Neural cell (in vitro differentiated cells): ENCODE measurements around the gene EZR. TPM values are rescaled to one million over a fixed set of nuclear protein-coding genes. Genes with fewer than 3 reads are reported as not detected.

ENCODE experiments used
- H2AFZ ChIP-seq: fragments of 200-600, 300-800 bp; sonication (generic), shearing (Covaris generic); 2 replicates; pipeline ENCODE4 v1.6.0; 2014; ENCODE audit warnings: low read depth, mild to moderate bottlenecking, antibody characterized with exemption, low read length, moderate library complexity
- H3F3A ChIP-seq: fragments of 200-600 bp; shearing (Covaris generic); 2 replicates; pipeline ENCODE4 v1.6.1; 2016; ENCODE audit warnings: mild to moderate bottlenecking, moderate library complexity, mixed read lengths, antibody characterized with exemption, low read length; ENCODE audit not compliant: insufficient read depth, poor library complexity, severe bottlenecking
- H3K27ac ChIP-seq: fragments of 200-600, 300-800 bp; sonication (generic), shearing (Covaris generic); 2 replicates; pipeline ENCODE4 v1.5.1; 2014; ENCODE audit warnings: mild to moderate bottlenecking, low read length, moderate library complexity
- H3K27me3 ChIP-seq: fragments of 300-800, 200-600 bp; sonication (generic), shearing (Covaris generic); 2 replicates; pipeline ENCODE4 v1.6.0; 2014; ENCODE audit warnings: mild to moderate bottlenecking, low read depth, low read length, moderate library complexity; ENCODE audit not compliant: insufficient read depth
- H3K36me3 ChIP-seq: fragments of 300-800, 200-600 bp; sonication (generic), shearing (Covaris generic); 2 replicates; pipeline ENCODE4 v1.5.1; 2014; ENCODE audit warnings: mild to moderate bottlenecking, antibody characterized with exemption, low read length, moderate library complexity; ENCODE audit not compliant: insufficient read depth
- H3K4me2 ChIP-seq: fragments of 300-800, 200-600 bp; sonication (generic), shearing (Covaris generic); 2 replicates; pipeline ENCODE4 v1.6.0; 2014; ENCODE audit warnings: mild to moderate bottlenecking, low read length
- H3K4me3 ChIP-seq: fragments of 300-800, 200-600 bp; sonication (generic), shearing (Covaris generic); 2 replicates; pipeline ENCODE4 v1.5.1; 2014; ENCODE audit warnings: mild to moderate bottlenecking, low read length, moderate library complexity
- H3K79me2 ChIP-seq: fragments of 200-600 bp; shearing (Covaris generic); replicated peaks from 2 replicates; pipeline ENCODE4 v1.6.0; 2014; ENCODE audit warnings: mild to moderate bottlenecking, low read length, moderate library complexity; ENCODE audit not compliant: insufficient read depth
- H3K9ac ChIP-seq: fragments of 300-800, 200-600 bp; sonication (generic), shearing (Covaris generic); 2 replicates; pipeline ENCODE4 v1.6.1; 2016; ENCODE audit warnings: mild to moderate bottlenecking, low read length, mixed read lengths
- H3K9me2 ChIP-seq: fragments of 200-600 bp; shearing (Covaris generic); 2 replicates; pipeline ENCODE4 v1.6.1; 2016; ENCODE audit warnings: mild to moderate bottlenecking, low read length, mixed read lengths; ENCODE audit not compliant: insufficient read depth
- H3K9me3 ChIP-seq: fragments of 200-600, 300-800 bp; sonication (generic), shearing (Covaris generic); 2 replicates; pipeline ENCODE4 v1.6.1; 2016; ENCODE audit warnings: mild to moderate bottlenecking, mixed run types, low read length, moderate library complexity, mixed read lengths
- H4K20me1 ChIP-seq: fragments of 200-600 bp; shearing (Covaris generic); 2 replicates; pipeline ENCODE4 v1.6.1; 2016; ENCODE audit warnings: mild to moderate bottlenecking, mixed run types; ENCODE audit not compliant: insufficient read depth
- CTCF ChIP-seq: fragments of 450-650 bp; IDR thresholded peaks from 2 replicates; pipeline ENCODE4 v1.5.1; 2014; ENCODE audit warnings: antibody characterized with exemption, mild to moderate bottlenecking, moderate library complexity; ENCODE audit not compliant: poor library complexity, severe bottlenecking
- EP300 ChIP-seq: fragments of 450-650 bp; conservative IDR thresholded peaks from 2 replicates; pipeline ENCODE4 v1.6.1; 2014; ENCODE audit warnings: antibody characterized with exemption, mild to moderate bottlenecking, moderate library complexity; ENCODE audit not compliant: poor library complexity, severe bottlenecking
- EZH2 ChIP-seq: fragments of 200-600, 300-800 bp; shearing (Covaris generic), sonication (generic); IDR thresholded peaks from 2 replicates; pipeline ENCODE4 v1.6.1; 2014; ENCODE audit warnings: antibody characterized with exemption, low read length, borderline replicate concordance, mild to moderate bottlenecking; ENCODE audit not compliant: insufficient read depth, poor library complexity, severe bottlenecking
- MXI1 ChIP-seq: fragments of 450-650 bp; conservative IDR thresholded peaks from 2 replicates; pipeline ENCODE4 v1.6.1; 2014; ENCODE audit warnings: antibody characterized with exemption, mild to moderate bottlenecking; ENCODE audit not compliant: poor library complexity, severe bottlenecking
- POLR2AphosphoS5 ChIP-seq: IDR thresholded peaks from 2 replicates; pipeline ENCODE4 v1.6.1; 2012
- RAD21 ChIP-seq: fragments of 450-650 bp; conservative IDR thresholded peaks from 2 replicates; pipeline ENCODE4 v1.6.1; 2014; ENCODE audit warnings: antibody characterized with exemption, mild to moderate bottlenecking, moderate library complexity
- REST ChIP-seq: IDR thresholded peaks from 2 replicates; pipeline ENCODE4 v1.6.1; 2012; ENCODE audit warnings: borderline replicate concordance
- SMC3 ChIP-seq: fragments of 450-650 bp; conservative IDR thresholded peaks from 2 replicates; pipeline ENCODE4 v1.6.1; 2014; ENCODE audit warnings: antibody characterized with exemption, mild to moderate bottlenecking, moderate library complexity; ENCODE audit not compliant: poor library complexity
- TAF1 ChIP-seq: IDR thresholded peaks from 2 replicates; pipeline ENCODE4 v1.6.1; 2012; ENCODE audit warnings: low read depth
- polyA plus RNA-seq: library from polyadenylated mRNA; depleted of rRNA; stranded (reverse); fragments of >200 nt; gene quantifications from 2 replicates; pipeline ENCODE4 v1.2.3, GENCODE V29; 2014

EZR gene
- polyA plus RNA-seq, 1 donor from 2014 or later = 1.6 TPM

- no peaks in the 10 kb centered on the region for H4K20me1 ChIP-seq
- TF ChIP-seq EP300 (peak; percentile 37), POLR2AphosphoS5 (no peak)
- H3K79me2 ChIP-seq = peaks cover 5% of the 10 kb centered on the region
- H3F3A ChIP-seq = no peaks in the 10 kb centered on the region
- H3K9me2 ChIP-seq = no peaks in the 10 kb centered on the region
- no peak overlapping the region for H3K9ac ChIP-seq
- no peak overlapping the region for H3K4me3 ChIP-seq
- H3K4me2 ChIP-seq = no peak overlapping the region
- H3K27ac ChIP-seq = no peak overlapping the region
- no peak overlapping the region for H2AFZ ChIP-seq
- H3K9me3 ChIP-seq = no peaks in the 10 kb centered on the region
- H3K27me3 ChIP-seq = no peaks in the 10 kb centered on the region
- no peaks in the 10 kb centered on the region for H3K36me3 ChIP-seq
Measured at GRCh38 chr6:158797331-158798310, 21.5 kb downstream of the EZR start.

- Histone ChIP-seq H2AFZ (no peak overlapping the region), H3K4me3 (no peak overlapping the region), H3K79me2 (peaks cover 5% of the 10 kb centered on the region), H3K9ac (no peak overlapping the region), H3K36me3 (no peaks in the 10 kb centered on the region), H4K20me1 (no peaks in the 10 kb centered on the region), H3K27ac (no peak overlapping the region), H3K9me2 (no peaks in the 10 kb centered on the region), H3F3A (no peaks in the 10 kb centered on the region), H3K27me3 (no peaks in the 10 kb centered on the region), H3K4me2 (no peak overlapping the region), H3K9me3 (no peaks in the 10 kb centered on the region)
- no peak for TF ChIP-seq EP300
- TF ChIP-seq TAF1 = no peak
- TF ChIP-seq CTCF = no peak
- no peak for TF ChIP-seq POLR2AphosphoS5
Measured at GRCh38 chr6:158796353-158796752, 22.8 kb downstream of the EZR start.

GRCh38 chr6:158795516-158795915, 23.7 kb downstream of the EZR start:
- H3K27ac ChIP-seq = no peak overlapping the region
- no peaks in the 10 kb centered on the region for H3K27me3 ChIP-seq
- no peaks in the 10 kb centered on the region for H3K9me3 ChIP-seq
- no peaks in the 10 kb centered on the region for H3K36me3 ChIP-seq
- no peak overlapping the region for H3K4me2 ChIP-seq
- H3F3A ChIP-seq = no peaks in the 10 kb centered on the region
- peaks cover 5% of the 10 kb centered on the region for H3K79me2 ChIP-seq
- H3K9me2 ChIP-seq = no peaks in the 10 kb centered on the region
- H4K20me1 ChIP-seq = no peaks in the 10 kb centered on the region
- no peak overlapping the region for H3K4me3 ChIP-seq
- TF ChIP-seq SMC3 (no peak), EZH2 (no peak), CTCF (no peak), TAF1 (no peak), MXI1 (no peak), RAD21 (no peak), EP300 (no peak), REST (no peak), POLR2AphosphoS5 (no peak)
- H3K9ac ChIP-seq = no peak overlapping the region
- H2AFZ ChIP-seq = no peak overlapping the region
